Kidney (tissue), 14 donors: ENCODE data around the gene WNK2. TPM values are rescaled to one million over a fixed set of nuclear protein-coding genes. Genes with fewer than 3 reads are reported as not detected.

Experiments
- DNase-seq, 5 donors: peaks; one replicate each; pipeline ENCODE4 v3.0.0-alpha.2; 2013 to 2020
- FAIRE-seq: peaks from 2 replicates; lab custom pipeline; 2012; peaks lifted over from hg19 to GRCh38; lab: Jason Lieb, UNC
- H3K27ac ChIP-seq, 2 donors: one replicate each; pipeline ENCODE4 v1.7.0; 2013; ENCODE audit warnings: low read depth in 2 of 2, low read length in 2 of 2, inconsistent platforms in 1 of 2
- H3K27me3 ChIP-seq: one replicate; pipeline ENCODE4 v1.7.1; 2013; ENCODE audit warnings: low read length, inconsistent platforms; ENCODE audit not compliant: control insufficient read depth, insufficient read depth
- H3K36me3 ChIP-seq, 3 donors: one replicate each; pipeline versions ENCODE4 v1.7.0 to v1.7.1; 2013; ENCODE audit warnings: low read length in 3 of 3, control low read depth in 1 of 3, inconsistent platforms in 1 of 3; ENCODE audit not compliant: insufficient read depth in 3 of 3, control insufficient read depth in 2 of 3
- H3K4me1 ChIP-seq, 3 donors: one replicate each; pipeline versions ENCODE4 v1.7.0 to v1.7.1; 2013; ENCODE audit warnings: low read length in 3 of 3, inconsistent platforms in 1 of 3, low read depth in 1 of 3; ENCODE audit not compliant: control insufficient read depth in 2 of 3, insufficient read depth in 2 of 3
- H3K4me3 ChIP-seq, 3 donors: one replicate each; pipeline versions ENCODE4 v1.7.0 to v1.8.1; 2013; ENCODE audit warnings: low read length in 3 of 3, control low read depth in 1 of 3, inconsistent platforms in 1 of 3
- H3K9ac ChIP-seq, 3 donors: one replicate each; pipeline versions ENCODE4 v1.7.0 to v1.7.1; 2013; ENCODE audit warnings: low read length in 3 of 3, control low read depth in 1 of 3, inconsistent platforms in 1 of 3
- H3K9me3 ChIP-seq, 3 donors: one replicate each; pipeline versions ENCODE4 v1.7.0 to v1.7.1; 2013; ENCODE audit warnings: low read length in 3 of 3, control low read depth in 1 of 3, inconsistent platforms in 1 of 3; ENCODE audit not compliant: control insufficient read depth in 2 of 3, insufficient read depth in 1 of 3
- intact Hi-C: fragments of 100-400 bp; cut with DNase I; formaldehyde crosslinking; loops from one replicate; pipeline ENCODE4 v1.11.1; 2022
- polyA plus RNA-seq: library from polyadenylated mRNA; stranded (reverse); fragments of 350-450 nt; fragmentation: Illumina TruSeq; extraction: RNeasy Lipid Tissue Mini Kit (QIAGEN cat#74804); gene quantifications from one replicate; pipeline ENCODE4 v1.2.3, GENCODE V29; 2014; ENCODE audit warnings: low read depth, low replicate concordance; ENCODE audit not compliant: insufficient read depth
- total RNA-seq: library from RNA; stranded (reverse); fragmentation: NEBNext Ultra II Directional; extraction: Animal tissue kit (Norgen Biotek cat#: 25700); gene quantifications from one replicate; pipeline ENCODE4 v1.2.1, GENCODE V29; 2021
- TF ChIP-seq, protein P1 (sequence below): IDR thresholded peaks from 3 replicates; pipeline ENCODE4 v1.5.1; 2012; ENCODE audit warnings: mild to moderate bottlenecking, moderate library complexity, borderline replicate concordance; ENCODE audit not compliant: insufficient read depth; ENCODE audit errors: extremely low read depth
- donor health status: control.
- donor health status: control.
- donor health status: control.
- donor health status: control.
- donor health status: control.
- donor health status: DM: yes; HTN: yes; CAD: no.
- donor health status: Normal renal cell carcinoma (clear cell type).

The WNK2 gene
- total and polyA plus RNA-seq, 2 donors from 2014 or later: 1.5 to 4.8 TPM

DNA sequence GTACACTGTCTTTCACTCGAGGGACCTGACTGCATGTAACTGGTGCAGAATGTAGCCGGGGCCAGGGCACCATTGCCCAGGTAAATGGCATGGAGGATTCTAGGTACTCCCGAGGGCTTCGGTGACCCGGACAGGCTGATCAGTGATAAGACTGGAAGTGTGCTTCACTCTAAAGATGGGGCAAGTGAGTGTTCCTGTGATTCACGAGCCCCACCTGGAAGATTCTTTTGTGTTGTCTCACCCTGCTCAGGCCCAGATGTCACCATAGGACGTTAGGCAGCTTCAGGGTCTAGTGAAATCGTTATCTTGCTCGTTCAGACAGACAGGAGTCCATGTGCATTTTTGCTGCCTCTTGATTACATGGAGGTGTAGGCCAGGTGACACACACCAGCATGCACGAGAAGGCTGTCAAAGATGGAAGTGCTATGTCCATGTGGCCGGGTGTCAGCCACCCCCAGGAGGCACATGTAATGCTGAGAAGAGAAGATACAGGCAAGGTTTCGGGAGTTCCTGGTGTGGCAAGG, 73.9 kb downstream of the WNK2 start:
- H3K27ac ChIP-seq: no peak overlapping the region
- H3K9ac ChIP-seq: no peak overlapping the region
- FAIRE-seq (no peak), DNase-seq (peak in 1 of 5 donors; percentile 47)
- TF ChIP-seq, protein P1, sequence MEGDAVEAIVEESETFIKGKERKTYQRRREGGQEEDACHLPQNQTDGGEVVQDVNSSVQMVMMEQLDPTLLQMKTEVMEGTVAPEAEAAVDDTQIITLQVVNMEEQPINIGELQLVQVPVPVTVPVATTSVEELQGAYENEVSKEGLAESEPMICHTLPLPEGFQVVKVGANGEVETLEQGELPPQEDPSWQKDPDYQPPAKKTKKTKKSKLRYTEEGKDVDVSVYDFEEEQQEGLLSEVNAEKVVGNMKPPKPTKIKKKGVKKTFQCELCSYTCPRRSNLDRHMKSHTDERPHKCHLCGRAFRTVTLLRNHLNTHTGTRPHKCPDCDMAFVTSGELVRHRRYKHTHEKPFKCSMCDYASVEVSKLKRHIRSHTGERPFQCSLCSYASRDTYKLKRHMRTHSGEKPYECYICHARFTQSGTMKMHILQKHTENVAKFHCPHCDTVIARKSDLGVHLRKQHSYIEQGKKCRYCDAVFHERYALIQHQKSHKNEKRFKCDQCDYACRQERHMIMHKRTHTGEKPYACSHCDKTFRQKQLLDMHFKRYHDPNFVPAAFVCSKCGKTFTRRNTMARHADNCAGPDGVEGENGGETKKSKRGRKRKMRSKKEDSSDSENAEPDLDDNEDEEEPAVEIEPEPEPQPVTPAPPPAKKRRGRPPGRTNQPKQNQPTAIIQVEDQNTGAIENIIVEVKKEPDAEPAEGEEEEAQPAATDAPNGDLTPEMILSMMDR: no peak
- H3K27me3 ChIP-seq: no peaks in the 10 kb centered on the region
- no peaks in the 10 kb centered on the region for H3K9me3 ChIP-seq
- intact Hi-C loops: no loop called here
- no peak overlapping the region for H3K4me3 ChIP-seq
- no peaks in the 10 kb centered on the region for H3K36me3 ChIP-seq
- no peaks in the 10 kb centered on the region for H3K4me1 ChIP-seq

DNA sequence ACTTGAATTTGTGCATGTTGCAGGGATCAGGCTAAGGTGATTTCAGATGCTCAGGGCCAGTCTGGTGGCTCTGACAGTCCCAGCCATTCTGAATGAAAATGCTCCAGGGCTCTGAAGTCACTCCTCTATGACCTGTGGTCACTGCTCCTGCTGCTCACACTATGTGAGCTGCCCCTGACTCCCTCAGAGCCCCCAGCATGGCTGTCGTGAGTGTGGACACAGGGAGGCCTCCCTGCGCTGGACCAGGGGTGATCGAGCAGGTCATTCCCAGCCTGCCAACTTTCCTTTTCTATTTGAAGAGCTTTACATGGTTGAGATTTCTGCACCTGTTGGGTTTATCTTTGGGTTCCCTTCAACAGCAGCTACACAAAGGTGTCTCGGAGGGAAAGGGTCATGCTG, 74.5 kb downstream of the WNK2 start:
- Histone ChIP-seq H3K4me1 (no peaks in the 10 kb centered on the region), H3K27ac (no peak overlapping the region), H3K4me3 (no peak overlapping the region), H3K9me3 (no peaks in the 10 kb centered on the region), H3K27me3 (no peaks in the 10 kb centered on the region), H3K9ac (no peak overlapping the region), H3K36me3 (no peaks in the 10 kb centered on the region)
- DNase-seq: peak in 1 of 5 donors; percentile 3
- no peak for FAIRE-seq
- intact Hi-C loops: no loop called here
- TF ChIP-seq, protein P1: no peak

GRCh38 chr9:93258818-93259489, 75.0 kb downstream of the WNK2 start:
- Histone ChIP-seq H3K9me3 (no peaks in the 10 kb centered on the region), H3K4me3 (no peak overlapping the region), H3K27ac (no peak overlapping the region), H3K36me3 (no peaks in the 10 kb centered on the region), H3K4me1 (no peaks in the 10 kb centered on the region), H3K9ac (no peak overlapping the region), H3K27me3 (no peaks in the 10 kb centered on the region)
- peak in 3 of 5 donors; percentile 8 to 61 (median 35) for DNase-seq
- TF ChIP-seq, protein P1: no peak
- no peak for FAIRE-seq
- intact Hi-C loops: no loop called here
